Hepatocyte (in vitro differentiated cells): ENCODE results near the gene CXCL5. TPM values are rescaled to one million over a fixed set of nuclear protein-coding genes. Genes with fewer than 3 reads are reported as not detected.

Source experiments
- DNase-seq: peaks from one replicate; pipeline ENCODE4 v3.0.0-alpha.2; 2016; ENCODE audit warnings: low spot score
- H2AFZ ChIP-seq: fragments of 200-600 bp; sonication (generic); 2 replicates; pipeline ENCODE4 v1.6.0; 2016; ENCODE audit warnings: antibody characterized with exemption, mild to moderate bottlenecking
- H3K27ac ChIP-seq: fragments of 200-600 bp; sonication (generic); 2 replicates; pipeline ENCODE4 v1.5.1; 2016; ENCODE audit warnings: mild to moderate bottlenecking
- H3K27me3 ChIP-seq: fragments of 200-600 bp; sonication (generic); 2 replicates; pipeline ENCODE4 v1.6.1; 2016
- H3K36me3 ChIP-seq: fragments of 200-600 bp; sonication (generic); replicated peaks from 2 replicates; pipeline ENCODE4 v1.5.1; 2016; ENCODE audit warnings: low read depth; ENCODE audit not compliant: insufficient read depth
- H3K4me1 ChIP-seq: fragments of 200-600 bp; sonication (generic); 2 replicates; pipeline ENCODE4 v1.5.1; 2016; ENCODE audit warnings: mild to moderate bottlenecking, moderate library complexity; ENCODE audit not compliant: insufficient read depth
- H3K4me2 ChIP-seq: fragments of 200-600 bp; sonication (generic); 2 replicates; pipeline ENCODE4 v1.6.0; 2016
- H3K4me3 ChIP-seq: fragments of 200-600 bp; sonication (generic); 2 replicates; pipeline ENCODE4 v1.5.1; 2016; ENCODE audit warnings: mild to moderate bottlenecking
- H3K79me2 ChIP-seq: fragments of 200-600 bp; sonication (generic); 2 replicates; pipeline ENCODE4 v1.6.0; 2017; ENCODE audit warnings: mild to moderate bottlenecking
- H3K9me2 ChIP-seq: fragments of 200-600 bp; sonication (generic); replicated peaks from 2 replicates; pipeline ENCODE4 v1.6.0; 2017; ENCODE audit warnings: mild to moderate bottlenecking; ENCODE audit not compliant: insufficient read depth
- H3K9me3 ChIP-seq: fragments of 200-600 bp; sonication (generic); 2 replicates; pipeline ENCODE4 v1.5.1; 2016; ENCODE audit warnings: low read depth, mild to moderate bottlenecking
- H4K20me1 ChIP-seq: fragments of 200-600 bp; sonication (generic); 2 replicates; pipeline ENCODE4 v1.6.0; 2016; ENCODE audit warnings: mild to moderate bottlenecking; ENCODE audit not compliant: insufficient read depth, poor library complexity, severe bottlenecking
- EZH2 ChIP-seq: fragments of 200-600 bp; sonication (generic); IDR thresholded peaks from 2 replicates; pipeline ENCODE4 v1.6.1; 2016; ENCODE audit warnings: antibody characterized with exemption, mild to moderate bottlenecking, borderline replicate concordance
- EZH2phosphoT487 ChIP-seq: fragments of 200-600 bp; sonication (generic); IDR thresholded peaks from one replicate; pipeline ENCODE4 v1.6.1; 2018; ENCODE audit warnings: antibody characterized with exemption, mild to moderate bottlenecking, low read depth, moderate library complexity; ENCODE audit not compliant: unreplicated experiment, severe bottlenecking
- WGBS: methylation state at CpG from one replicate; pipeline ENCODE4 v1.1.6; 2016; ENCODE audit warnings: low lambda C conversion rate; ENCODE audit errors: missing lambda C conversion rate; 5-methylcytosine and 5-hydroxymethylcytosine counted together
- polyA plus RNA-seq: library from polyadenylated mRNA; unstranded; fragments of >200 nt; fragmentation: Nextera tagmentation; extraction: Ambion mirVana; gene quantifications from 2 replicates; pipeline ENCODE4 v1.2.1, GENCODE V29; 2016
- small RNA-seq: library from RNA; depleted of rRNA; stranded (forward); fragments of <200 nt; gene quantifications from one replicate; pipeline ENCODE3, GENCODE V24; 2014
- total RNA-seq: library from RNA; depleted of rRNA; stranded (reverse); fragments of >200 nt; gene quantifications from 2 replicates; pipeline ENCODE4 v1.2.3, GENCODE V29; 2014
- TF ChIP-seq, protein P1 (sequence below): fragments of 200-600 bp; sonication (generic); IDR thresholded peaks from 2 replicates; pipeline ENCODE4 v1.5.1; 2016; ENCODE audit warnings: antibody characterized with exemption, mild to moderate bottlenecking; ENCODE audit not compliant: poor library complexity

The CXCL5 gene
- total and polyA plus RNA-seq, 2 experiments from 2014 or later = 31.3 to 31.9 TPM

DNA sequence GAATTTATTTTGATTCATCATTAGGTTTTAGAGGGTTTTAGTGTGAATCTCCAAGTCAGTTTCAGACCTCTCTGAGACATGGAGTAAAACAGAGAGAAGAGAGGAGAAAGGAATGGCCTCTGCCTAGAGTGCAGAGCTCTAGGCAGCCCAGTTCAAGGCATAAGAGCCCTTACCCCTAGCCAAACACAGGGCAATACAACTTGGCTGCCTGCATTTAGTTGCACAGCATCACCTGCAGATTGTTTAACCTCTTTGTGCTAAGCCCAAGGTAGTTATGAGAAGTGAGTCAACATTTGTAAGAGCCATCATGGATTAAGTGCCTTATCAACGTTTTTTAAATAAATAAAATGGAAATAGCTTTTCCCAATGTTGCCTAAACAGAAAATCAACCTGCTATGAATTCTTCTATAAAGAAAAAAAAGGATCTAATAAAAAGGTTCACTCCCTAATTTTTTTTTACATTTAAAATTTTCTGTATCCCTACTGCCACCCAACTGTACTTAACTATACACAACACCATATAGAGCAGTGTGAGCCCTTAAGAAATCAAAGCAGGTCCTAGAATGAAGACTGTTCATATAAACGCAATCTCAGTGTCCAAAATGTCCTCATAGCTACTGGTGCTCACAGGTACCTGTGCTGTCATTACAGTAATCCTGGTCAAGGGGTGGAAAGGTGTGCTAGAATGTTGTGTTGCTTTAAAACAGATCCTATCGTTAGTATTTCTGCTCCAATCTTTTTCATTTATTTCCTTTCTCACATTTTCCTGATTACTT, 52.6 kb downstream of the CXCL5 start:
- no peak for TF ChIP-seq EZH2
- TF ChIP-seq EZH2phosphoT487 = no peak
- TF ChIP-seq, protein P1, sequence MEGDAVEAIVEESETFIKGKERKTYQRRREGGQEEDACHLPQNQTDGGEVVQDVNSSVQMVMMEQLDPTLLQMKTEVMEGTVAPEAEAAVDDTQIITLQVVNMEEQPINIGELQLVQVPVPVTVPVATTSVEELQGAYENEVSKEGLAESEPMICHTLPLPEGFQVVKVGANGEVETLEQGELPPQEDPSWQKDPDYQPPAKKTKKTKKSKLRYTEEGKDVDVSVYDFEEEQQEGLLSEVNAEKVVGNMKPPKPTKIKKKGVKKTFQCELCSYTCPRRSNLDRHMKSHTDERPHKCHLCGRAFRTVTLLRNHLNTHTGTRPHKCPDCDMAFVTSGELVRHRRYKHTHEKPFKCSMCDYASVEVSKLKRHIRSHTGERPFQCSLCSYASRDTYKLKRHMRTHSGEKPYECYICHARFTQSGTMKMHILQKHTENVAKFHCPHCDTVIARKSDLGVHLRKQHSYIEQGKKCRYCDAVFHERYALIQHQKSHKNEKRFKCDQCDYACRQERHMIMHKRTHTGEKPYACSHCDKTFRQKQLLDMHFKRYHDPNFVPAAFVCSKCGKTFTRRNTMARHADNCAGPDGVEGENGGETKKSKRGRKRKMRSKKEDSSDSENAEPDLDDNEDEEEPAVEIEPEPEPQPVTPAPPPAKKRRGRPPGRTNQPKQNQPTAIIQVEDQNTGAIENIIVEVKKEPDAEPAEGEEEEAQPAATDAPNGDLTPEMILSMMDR = no peak
- H3K4me3 ChIP-seq = no peak overlapping the region
- H3K27ac ChIP-seq = no peak overlapping the region
- H3K9me3 ChIP-seq = no peaks in the 10 kb centered on the region
- no peaks in the 10 kb centered on the region for H3K36me3 ChIP-seq
- H3K4me1 ChIP-seq = no peaks in the 10 kb centered on the region
- no peak overlapping the region for H3K4me2 ChIP-seq
- DNase-seq = no peak
- no peak overlapping the region for H2AFZ ChIP-seq
- H3K9me2 ChIP-seq = no peaks in the 10 kb centered on the region
- 66% methylated on average over 3 of the region's 3 CpGs for WGBS
- no peaks in the 10 kb centered on the region for H4K20me1 ChIP-seq
- H3K79me2 ChIP-seq = no peaks in the 10 kb centered on the region
- H3K27me3 ChIP-seq = peaks cover 30% of the 10 kb centered on the region

Small RNA genes within 50 kb of the gene (small RNA-seq; reads per million reads assigned to genes)
- gene RN7SL218P = not detected

Other genes starting within 250 kb of the CXCL5 start
- 6.0 and 7.5 TPM in 2 replicates for gene CXCL6, start 162.0 kb downstream of the CXCL5 start, total RNA-seq
- 3.7 and 4.4 TPM in 2 replicates for gene CXCL6, start 162.0 kb downstream of the CXCL5 start, polyA plus RNA-seq
- gene PF4V1, start 145.4 kb downstream of the CXCL5 start, total RNA-seq = not detected in 2 replicates
- not detected in 2 replicates for gene PF4V1, start 145.4 kb downstream of the CXCL5 start, polyA plus RNA-seq
- gene CXCL1, start 129.3 kb downstream of the CXCL5 start, total RNA-seq = 8.3 and 9.6 TPM in 2 replicates
- gene CXCL1, start 129.3 kb downstream of the CXCL5 start, polyA plus RNA-seq = 28.8 and 33.5 TPM in 2 replicates
- 4.3 TPM in 1 of 2 replicates, not detected in the other for gene PF4, start 16.6 kb downstream of the CXCL5 start, total RNA-seq
- 3.0 and 3.3 TPM in 2 replicates for gene PF4, start 16.6 kb downstream of the CXCL5 start, polyA plus RNA-seq
- gene PPBP, start 10.5 kb downstream of the CXCL5 start, total RNA-seq = 0.28 and 1.2 TPM in 2 replicates
- gene PPBP, start 10.5 kb downstream of the CXCL5 start, polyA plus RNA-seq = not detected in 2 replicates
- gene CXCL3, start 40.0 kb upstream of the CXCL5 start, total RNA-seq = 12.9 and 16.1 TPM in 2 replicates
- gene CXCL3, start 40.0 kb upstream of the CXCL5 start, polyA plus RNA-seq = 77.1 and 92.1 TPM in 2 replicates
- 105 and 137 TPM in 2 replicates for gene CXCL2, start 100.5 kb upstream of the CXCL5 start, total RNA-seq
- gene CXCL2, start 100.5 kb upstream of the CXCL5 start, polyA plus RNA-seq = 284 and 334 TPM in 2 replicates
- gene MTHFD2L, start 159.4 kb upstream of the CXCL5 start, total RNA-seq = 29.4 and 32.0 TPM in 2 replicates
- gene MTHFD2L, start 159.4 kb upstream of the CXCL5 start, polyA plus RNA-seq = 20.0 and 26.3 TPM in 2 replicates